Nephron progenitor cell (in vitro differentiated cells): ENCODE data around the gene FBXO7.

Experiments used
- DNase-seq: peaks from one replicate; pipeline ENCODE4 v3.0.0; 2021
- H3K27ac Mint-ChIP-seq: 2 replicates; pipeline ENCODE4 v1.8.0; 2021; ENCODE audit warnings: mild to moderate bottlenecking, moderate library complexity, mixed read lengths
- H3K27me3 Mint-ChIP-seq: 2 replicates; pipeline ENCODE4 v1.8.0; 2021; ENCODE audit warnings: mild to moderate bottlenecking, low read depth, mixed read lengths; ENCODE audit not compliant: poor library complexity
- H3K36me3 Mint-ChIP-seq: 2 replicates; pipeline ENCODE4 v1.8.0; 2021; ENCODE audit warnings: low read depth, mixed read lengths
- H3K4me1 Mint-ChIP-seq: 2 replicates; pipeline ENCODE4 v1.8.0; 2021; ENCODE audit warnings: mixed read lengths
- H3K4me3 Mint-ChIP-seq: 2 replicates; pipeline ENCODE4 v1.8.0; 2021; ENCODE audit warnings: mild to moderate bottlenecking, moderate library complexity, mixed read lengths
- H3K9me3 Mint-ChIP-seq: 2 replicates; pipeline ENCODE4 v1.8.0; 2021; ENCODE audit warnings: mild to moderate bottlenecking, moderate library complexity, mixed read lengths
- CTCF ChIP-seq: fragments of 200-600 bp; sonication (generic); IDR thresholded peaks from 2 replicates; pipeline ENCODE4 v1.5.0; 2021; ENCODE audit warnings: antibody characterized with exemption

Gene FBXO7

GRCh38 chr22:32492111-32492510 is 17.5 kb downstream of the FBXO7 start:
- DNase-seq, result no peak
- TF ChIP-seq CTCF, result no peak
- no peak overlapping the region for H3K4me3 Mint-ChIP-seq
- no peak overlapping the region for H3K27ac Mint-ChIP-seq
- H3K27me3 Mint-ChIP-seq, result no peaks in the 10 kb centered on the region
- H3K9me3 Mint-ChIP-seq, result no peaks in the 10 kb centered on the region
- no peaks in the 10 kb centered on the region for H3K4me1 Mint-ChIP-seq
- H3K36me3 Mint-ChIP-seq, result peaks cover 75% of the 10 kb centered on the region

DNA sequence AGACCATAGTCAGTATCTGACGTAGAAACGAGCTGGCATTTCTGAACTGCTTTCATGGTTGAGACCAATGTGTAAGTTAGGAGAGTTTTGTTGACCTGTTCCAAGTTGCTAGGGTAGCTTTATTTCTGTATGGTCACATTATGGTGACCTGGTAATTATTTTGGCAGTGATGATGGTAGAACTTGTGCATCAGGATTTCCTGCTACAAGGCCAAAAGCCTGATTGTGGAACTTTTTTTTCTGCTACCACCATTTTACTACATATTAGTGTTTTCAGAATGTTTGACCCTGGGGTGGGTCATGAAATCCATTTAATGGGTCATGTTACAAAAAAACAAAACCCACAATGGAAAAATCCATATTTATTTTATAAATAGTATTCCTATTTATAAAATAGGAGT is 18.9 kb downstream of the FBXO7 start:
- H3K9me3 Mint-ChIP-seq, result no peaks in the 10 kb centered on the region
- no peaks in the 10 kb centered on the region for H3K4me1 Mint-ChIP-seq
- H3K4me3 Mint-ChIP-seq, result no peak overlapping the region
- no peak for DNase-seq
- no peak for TF ChIP-seq CTCF
- no peaks in the 10 kb centered on the region for H3K27me3 Mint-ChIP-seq
- peaks cover 77% of the 10 kb centered on the region for H3K36me3 Mint-ChIP-seq
- no peak overlapping the region for H3K27ac Mint-ChIP-seq

GRCh38 chr22:32494971-32495370 is 20.4 kb downstream of the FBXO7 start:
- H3K4me3 Mint-ChIP-seq, result no peak overlapping the region
- no peaks in the 10 kb centered on the region for H3K27me3 Mint-ChIP-seq
- TF ChIP-seq CTCF, result no peak
- H3K27ac Mint-ChIP-seq, result peak overlapping the region; percentile 13
- peaks cover 80% of the 10 kb centered on the region for H3K36me3 Mint-ChIP-seq
- no peak for DNase-seq
- no peaks in the 10 kb centered on the region for H3K4me1 Mint-ChIP-seq
- H3K9me3 Mint-ChIP-seq, result no peaks in the 10 kb centered on the region

DNA sequence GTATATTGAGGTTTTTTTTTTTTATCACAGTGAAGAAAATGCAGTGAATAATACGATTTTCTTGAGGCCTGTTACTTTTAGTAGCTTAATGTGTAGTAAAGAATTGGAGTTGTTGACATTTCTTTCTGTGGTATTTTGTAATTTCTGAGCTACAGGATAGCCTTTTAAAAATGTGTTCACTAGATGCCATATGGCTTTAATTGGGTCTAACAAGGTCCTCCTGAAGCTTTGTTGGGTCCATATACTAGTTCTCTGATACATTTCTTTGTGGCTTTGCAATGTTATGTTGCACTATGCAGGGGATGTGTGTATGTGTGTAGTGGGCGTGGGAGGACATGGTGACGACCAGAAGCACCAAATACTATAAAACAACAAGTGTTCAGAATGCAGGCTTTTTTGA is 25.1 kb downstream of the FBXO7 start:
- Mint-ChIP-seq H3K27ac (no peak overlapping the region), H3K36me3 (peaks cover 54% of the 10 kb centered on the region), H3K27me3 (peaks cover 3% of the 10 kb centered on the region), H3K4me3 (no peak overlapping the region), H3K4me1 (peaks cover 22% of the 10 kb centered on the region), H3K9me3 (no peaks in the 10 kb centered on the region)
- no peak for TF ChIP-seq CTCF
- DNase-seq, result no peak

DNA sequence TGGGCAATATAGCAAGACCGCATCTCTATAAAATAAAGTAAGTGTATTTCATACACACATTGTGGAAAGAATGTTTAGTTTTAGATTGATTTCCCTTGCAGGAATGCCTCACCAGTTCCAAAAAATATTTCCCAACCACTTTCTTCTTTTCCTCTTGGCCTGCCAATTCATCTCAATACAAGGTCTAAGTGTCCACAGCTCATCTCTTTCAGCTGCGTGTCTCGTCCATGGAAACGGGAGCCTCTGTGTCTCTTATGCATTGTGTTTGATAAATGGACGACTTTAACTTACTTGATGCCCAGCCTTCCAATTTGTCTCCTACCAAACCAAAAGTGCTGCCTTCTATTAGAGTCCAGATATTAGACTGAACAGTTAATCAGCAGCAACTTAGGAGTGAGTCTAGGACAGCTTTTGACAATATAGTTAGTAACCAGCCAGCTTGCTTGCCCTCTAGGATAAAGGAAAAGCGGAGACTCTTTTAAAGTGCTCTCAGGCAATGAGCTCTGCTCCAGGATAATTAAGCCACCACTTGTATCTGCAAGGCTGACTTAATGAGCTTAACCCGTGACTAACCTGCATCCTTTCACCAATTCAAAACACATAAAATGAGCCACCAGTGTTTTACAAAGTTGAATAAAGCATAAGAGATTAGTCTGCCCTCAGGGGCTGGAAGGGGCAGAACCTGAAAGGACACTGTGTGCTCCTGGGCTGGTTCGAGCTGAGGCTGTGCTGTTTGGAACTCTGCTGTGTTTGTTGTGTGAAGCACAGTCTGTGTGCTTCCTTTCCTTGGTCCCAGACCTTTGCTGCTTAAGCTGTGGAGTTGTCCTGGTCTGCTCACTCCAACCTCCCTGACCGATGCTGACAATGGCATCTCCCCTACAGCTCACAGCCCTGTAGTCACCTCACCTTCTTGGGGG is 27.5 kb downstream of the FBXO7 start:
- no peak for DNase-seq
- no peak for TF ChIP-seq CTCF
- peaks cover 30% of the 10 kb centered on the region for H3K36me3 Mint-ChIP-seq
- no peaks in the 10 kb centered on the region for H3K9me3 Mint-ChIP-seq
- peak overlapping the region; percentile 67 for H3K27ac Mint-ChIP-seq
- peaks cover 3% of the 10 kb centered on the region for H3K27me3 Mint-ChIP-seq
- H3K4me1 Mint-ChIP-seq, result peaks cover 27% of the 10 kb centered on the region
- H3K4me3 Mint-ChIP-seq, result no peak overlapping the region

GRCh38 chr22:32509045-32509444 is 34.4 kb downstream of the FBXO7 start:
- no peaks in the 10 kb centered on the region for H3K9me3 Mint-ChIP-seq
- H3K4me3 Mint-ChIP-seq, result no peak overlapping the region
- TF ChIP-seq CTCF, result no peak
- H3K36me3 Mint-ChIP-seq, result no peaks in the 10 kb centered on the region
- H3K27ac Mint-ChIP-seq, result no peak overlapping the region
- DNase-seq, result no peak
- peaks cover 28% of the 10 kb centered on the region for H3K4me1 Mint-ChIP-seq
- H3K27me3 Mint-ChIP-seq, result peaks cover under 1% of the 10 kb centered on the region
